HG02763 (cell line): ENCODE results near the gene PARP14.
"Not testable (repeated sequence)": the region's sequence is repeated elsewhere in the genome, so short reads cannot be mapped to it uniquely, and the experiment has no call there.

Source experiments
- ATAC-seq: cut with Tn5 transposase; IDR thresholded peaks from one replicate; pipeline ENCODE4 v1.9.1; 2021; ENCODE audit warnings: mild to moderate bottlenecking, moderate library complexity; ENCODE audit not compliant: unreplicated experiment

PARP14 gene

DNA sequence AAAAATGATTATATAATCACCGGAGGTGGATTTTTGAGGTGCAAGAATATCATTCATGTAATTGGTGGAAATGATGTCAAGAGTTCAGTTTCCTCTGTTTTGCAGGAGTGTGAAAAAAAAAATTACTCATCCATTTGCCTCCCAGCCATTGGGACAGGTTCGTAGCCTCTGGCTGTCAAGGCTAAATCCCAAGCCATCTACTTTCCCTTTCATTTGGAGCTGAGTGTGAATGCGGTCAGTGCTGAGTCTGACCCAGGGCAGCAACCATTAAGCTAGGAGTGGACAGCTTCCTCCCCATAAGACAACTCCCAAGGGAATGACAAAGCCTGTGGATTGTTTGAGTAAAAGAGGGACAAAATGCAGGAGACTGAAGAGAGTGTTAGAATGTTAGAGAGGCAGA lies 33.6 kb downstream of the PARP14 start:
- no peak for ATAC-seq

DNA sequence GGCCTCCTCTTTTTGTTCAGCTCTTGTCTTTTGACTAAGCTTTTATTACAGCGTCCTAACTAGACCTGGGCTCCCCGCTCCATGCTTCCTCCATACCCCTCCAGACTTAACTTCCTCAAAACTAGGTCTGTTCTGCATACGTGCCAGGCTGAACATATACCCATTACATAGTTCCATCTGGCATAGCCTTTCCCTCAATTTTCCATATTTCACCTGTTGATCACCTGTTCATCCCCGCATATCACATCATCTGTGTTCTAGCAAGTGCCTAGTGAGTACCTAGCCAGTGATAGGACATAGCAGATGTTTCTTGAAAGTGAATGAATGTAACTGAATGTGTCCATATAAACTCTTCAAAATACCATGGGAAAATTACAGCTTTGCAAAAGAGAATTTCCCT lies 36.0 kb downstream of the PARP14 start:
- ATAC-seq = no peak

DNA sequence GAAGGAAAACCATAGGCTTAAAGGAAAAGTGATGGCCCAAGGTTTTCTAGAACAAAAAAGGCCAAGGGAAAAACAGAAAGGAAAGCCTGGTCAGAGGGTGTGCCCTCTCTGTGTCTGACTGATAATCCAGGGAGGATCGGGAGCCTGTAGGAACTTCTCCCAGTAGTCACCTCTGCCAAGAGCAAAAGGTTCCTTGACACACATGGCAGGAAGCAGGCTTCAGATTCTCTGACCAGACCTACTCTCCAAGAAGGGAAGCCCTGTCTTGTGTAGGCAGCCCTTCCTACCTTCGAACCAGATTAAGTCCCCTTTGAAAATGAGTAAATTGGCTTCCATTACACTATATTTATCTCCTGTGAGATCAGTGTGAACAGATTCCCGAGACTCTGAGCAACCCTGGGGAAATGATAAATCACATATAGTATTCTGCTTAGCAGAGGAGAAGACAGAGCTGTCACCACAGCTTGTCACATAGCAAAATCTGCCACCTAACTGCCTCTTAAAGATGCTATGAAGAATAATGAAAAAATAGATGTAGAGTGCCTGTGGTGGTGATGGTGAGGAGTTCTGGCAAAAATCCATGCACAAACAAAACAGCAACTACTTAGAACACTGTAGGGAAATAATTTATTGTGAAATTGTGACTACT lies 38.8 kb downstream of the PARP14 start:
- no peak for ATAC-seq

DNA sequence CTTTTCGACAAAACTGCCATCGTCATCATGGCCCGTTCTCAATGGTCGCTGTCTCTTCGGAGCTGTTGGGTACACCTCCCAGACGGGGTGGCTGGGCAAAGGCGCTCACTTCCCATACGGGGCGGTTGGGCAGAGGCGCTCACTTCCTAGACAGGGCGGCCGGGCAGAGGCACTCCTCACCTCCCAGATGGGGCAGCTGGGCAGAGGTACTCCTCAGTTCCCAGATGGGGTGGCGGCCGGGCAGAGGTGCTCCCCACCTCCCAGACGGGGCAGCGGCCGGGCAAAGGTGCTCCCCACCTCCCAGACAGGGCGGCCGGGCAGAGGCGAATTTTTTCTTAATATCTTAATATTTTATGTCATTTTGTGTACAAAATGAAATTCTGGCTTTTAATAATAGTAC lies 44.5 kb downstream of the PARP14 start:
- no peak for ATAC-seq

DNA sequence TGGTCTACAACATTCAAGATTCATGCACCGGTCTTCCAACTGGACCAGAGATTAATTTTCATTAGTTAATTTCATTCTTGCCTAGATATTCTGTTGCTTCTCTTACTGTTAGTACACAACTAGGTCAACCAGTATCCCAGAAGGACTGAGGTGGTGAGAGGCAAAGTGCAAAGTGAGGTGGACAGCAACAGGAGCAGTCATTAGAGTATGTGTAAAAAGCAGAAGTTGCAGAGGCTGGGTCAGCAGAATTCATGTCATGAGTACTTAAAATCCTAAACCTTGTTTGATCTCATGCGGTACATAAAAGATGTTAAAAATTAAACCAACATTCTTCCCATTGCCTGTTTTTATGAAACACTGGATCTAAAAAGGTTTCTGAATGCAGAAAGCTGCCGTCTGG lies 46.7 kb downstream of the PARP14 start:
- no peak for ATAC-seq

DNA sequence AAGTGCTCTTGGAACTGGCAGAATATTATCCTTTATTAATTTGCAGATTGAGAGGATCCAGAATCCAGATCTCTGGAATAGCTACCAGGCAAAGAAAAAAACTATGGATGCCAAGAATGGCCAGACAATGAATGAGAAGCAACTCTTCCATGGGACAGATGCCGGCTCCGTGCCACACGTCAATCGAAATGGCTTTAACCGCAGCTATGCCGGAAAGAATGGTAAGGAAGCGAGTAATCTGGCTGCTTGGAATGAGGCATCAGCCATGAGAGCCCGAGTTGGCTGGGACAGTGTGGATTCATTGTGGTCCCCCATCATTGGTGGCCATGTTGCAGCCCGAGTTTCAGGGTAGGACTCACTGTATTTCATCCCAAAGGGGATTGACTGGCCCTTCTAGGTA lies 47.1 kb downstream of the PARP14 start:
- no peak for ATAC-seq

DNA sequence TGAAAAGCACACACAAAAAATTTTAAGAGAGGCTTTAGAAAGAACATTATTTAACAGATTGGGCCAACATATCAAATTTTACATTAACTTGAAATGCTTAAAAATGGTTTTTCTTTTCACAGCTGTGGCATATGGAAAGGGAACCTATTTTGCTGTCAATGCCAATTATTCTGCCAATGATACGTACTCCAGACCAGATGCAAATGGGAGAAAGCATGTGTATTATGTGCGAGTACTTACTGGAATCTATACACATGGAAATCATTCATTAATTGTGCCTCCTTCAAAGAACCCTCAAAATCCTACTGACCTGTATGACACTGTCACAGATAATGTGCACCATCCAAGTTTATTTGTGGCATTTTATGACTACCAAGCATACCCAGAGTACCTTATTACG lies 47.5 kb downstream of the PARP14 start:
- no peak for ATAC-seq

DNA sequence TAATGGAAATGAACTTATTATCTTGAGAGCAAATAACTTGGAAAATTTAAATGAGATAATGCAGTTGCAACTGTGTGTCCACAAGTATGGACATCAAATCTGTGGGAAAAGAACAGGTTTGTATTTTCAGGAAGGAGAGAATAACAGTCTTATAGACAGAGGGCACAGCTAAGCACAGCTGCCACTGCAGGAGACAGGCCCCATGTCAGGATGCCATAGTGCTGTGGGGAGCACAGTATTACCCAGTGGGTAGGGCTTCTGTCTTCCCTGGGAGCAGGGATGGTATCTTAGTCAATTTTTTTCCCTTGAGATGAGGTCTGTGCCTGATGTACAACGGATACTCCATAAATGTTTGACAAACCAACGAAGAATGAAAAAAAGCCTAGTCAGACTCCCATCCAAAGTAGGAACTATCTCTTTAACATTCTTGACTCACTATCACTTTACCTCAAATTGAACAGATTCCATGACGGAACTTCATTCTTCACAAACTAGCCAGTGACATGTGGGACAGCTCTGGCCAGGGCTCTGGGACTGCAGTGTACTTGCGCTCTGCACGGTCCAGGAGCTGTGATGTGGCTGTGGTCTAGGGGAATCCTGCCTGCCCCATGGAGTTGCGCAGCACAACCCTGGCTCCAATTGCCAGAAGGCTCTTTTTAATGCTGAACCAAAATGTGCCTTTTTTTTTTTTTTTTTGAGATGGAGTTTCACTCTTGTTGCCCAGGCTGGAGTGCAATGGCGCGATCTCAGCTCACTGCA lies 48.3 kb downstream of the PARP14 start:
- no peak for ATAC-seq

DNA sequence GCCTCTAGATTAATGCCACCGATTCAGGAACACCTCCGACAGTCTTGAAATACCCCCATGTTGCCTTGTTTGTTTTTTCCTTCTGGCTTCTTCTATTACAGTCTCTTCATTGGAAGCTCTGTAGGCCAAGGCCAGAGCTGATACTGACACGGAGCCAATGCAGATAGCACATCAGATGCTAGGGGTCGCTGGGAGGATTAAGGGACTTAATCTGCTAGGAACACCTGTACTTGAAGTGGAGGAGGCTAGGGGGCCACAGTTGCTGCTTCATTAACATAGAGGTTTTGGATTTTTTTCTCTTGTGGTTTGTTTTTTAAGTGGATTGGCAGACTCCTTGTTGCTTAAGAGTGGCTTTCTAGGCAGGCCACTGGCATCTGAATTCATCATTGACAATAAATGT lies 49.6 kb downstream of the PARP14 start:
- no peak for ATAC-seq

DNA sequence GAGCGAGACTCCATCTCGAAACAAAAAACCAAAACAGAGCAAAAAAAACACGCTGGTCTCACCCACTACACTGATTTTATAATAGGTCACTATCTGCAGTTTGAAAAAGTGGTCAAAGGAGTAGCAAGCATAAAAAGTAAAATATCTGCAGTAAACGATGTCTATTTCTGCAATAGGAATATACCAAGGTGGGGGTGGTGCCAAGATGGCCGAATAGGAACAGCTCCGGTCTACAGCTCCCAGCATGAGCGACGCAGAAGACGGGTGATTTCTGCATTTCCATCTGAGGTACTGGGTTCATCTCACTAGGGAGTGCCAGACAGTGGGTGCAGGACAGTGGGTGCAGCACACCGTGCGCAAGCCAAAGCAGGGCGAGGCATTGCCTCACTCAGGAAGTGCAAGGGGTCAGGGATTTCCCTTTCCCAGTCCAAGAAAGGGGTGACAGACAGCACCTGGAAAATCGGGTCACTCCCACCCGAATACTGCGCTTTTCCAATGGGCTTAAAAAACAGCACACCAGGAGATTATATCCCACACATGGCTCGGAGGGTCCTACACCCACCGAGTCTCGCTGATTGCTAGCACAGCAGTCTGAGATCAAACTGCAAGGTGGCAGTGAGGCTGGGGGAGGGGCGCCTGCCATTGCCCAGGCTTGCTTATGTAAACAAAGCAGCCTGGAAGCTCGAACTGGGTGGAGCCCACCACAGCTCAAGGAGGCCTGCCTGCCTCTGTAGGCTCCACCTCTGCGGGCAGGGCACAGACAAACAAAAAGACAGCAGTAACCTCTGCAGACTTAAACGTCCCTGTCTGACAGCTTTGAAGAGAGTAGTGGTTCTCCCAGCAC lies 52.3 kb downstream of the PARP14 start:
- not testable (repeated sequence) for ATAC-seq

DNA sequence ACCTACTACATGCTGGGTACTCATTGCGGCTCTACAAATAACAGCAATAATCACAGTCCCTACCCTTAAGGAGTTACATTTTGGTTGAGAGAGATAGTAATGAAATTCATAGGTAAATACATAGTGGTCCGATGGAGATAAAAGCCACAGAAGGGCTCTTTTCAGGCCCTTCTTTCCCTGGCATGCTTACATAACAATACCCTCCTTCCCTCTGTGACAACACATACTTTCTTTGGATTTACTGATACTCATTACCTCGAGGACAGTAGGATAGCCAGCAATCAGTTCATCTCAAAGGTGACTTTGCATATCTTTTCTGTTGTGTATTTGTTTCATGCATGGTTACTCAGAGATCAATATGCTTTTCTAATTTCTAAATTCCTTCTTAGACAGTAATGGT lies 58.5 kb downstream of the PARP14 start:
- ATAC-seq = no peak

DNA sequence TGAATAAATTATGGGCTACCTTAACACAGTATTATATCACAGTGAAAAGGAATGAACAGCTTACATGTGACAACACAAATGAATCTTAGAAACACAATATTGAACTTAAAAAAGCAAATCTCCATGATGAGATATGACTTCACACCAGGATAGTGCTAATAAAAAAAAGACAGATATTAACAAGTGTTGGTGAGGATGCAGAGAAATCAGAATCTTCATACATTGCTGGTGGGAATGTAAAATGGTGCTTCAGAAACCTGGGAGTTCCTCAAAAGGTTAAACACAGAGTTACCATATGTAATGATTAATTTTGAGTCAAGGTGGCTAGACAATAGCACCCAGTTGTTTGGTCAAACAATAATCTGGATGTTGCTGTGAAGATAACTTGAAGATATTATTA lies 61.6 kb downstream of the PARP14 start:
- no peak for ATAC-seq

DNA sequence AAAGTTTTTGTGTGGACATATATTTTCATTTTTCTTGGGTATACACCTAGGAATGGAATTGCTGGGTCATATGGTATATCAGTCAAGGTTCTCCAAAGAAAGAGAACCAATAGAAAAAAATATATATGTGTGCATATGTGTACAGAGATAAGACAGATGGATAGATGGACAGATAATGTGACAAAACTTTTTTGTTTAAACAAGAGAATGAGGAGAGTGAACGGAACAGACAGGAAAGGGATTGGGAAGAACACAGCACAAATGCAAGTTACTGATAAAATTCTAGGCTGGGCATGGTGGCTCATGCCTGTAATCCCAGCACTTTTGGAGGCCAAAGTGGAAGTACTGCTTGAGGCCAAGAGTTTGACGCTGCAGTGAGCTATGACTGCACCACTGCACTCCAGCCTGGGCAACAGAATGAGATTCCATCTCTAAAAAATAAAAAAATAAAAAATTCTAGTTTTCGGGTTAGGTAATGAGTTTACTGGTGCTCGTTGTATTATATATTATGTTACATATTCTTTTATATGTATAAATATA lies 63.0 kb downstream of the PARP14 start:
- no peak for ATAC-seq

DNA sequence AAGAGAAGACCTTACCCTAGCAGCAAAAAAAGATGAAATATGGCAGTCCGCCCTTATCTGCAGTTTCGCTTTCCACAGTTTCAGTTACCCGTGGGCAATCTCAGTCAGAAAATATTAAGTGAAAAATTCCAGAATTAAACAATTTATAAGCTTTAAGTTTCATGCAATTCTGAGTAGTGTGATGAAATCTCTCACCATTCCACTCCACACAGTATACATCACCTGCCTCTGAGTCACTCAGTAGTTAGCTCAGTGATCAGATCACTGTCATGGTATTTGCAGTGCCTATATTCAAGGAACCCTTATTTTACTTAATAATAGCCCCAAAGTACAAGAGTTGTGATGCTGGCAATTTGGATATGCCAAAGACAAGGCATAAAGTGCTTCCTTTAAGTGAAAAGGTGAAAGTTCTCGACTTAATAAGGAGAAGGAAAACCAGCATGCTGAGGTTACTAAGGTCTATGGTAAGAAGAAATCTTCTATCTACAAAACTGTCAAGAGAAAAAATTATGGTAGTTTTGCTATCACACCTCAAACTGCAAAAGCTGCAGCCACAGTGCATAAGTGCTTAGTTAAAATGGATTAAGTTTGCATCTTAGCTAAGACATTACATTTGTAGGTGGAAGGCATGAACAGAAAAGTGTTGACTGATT lies 64.9 kb downstream of the PARP14 start:
- no peak for ATAC-seq

DNA sequence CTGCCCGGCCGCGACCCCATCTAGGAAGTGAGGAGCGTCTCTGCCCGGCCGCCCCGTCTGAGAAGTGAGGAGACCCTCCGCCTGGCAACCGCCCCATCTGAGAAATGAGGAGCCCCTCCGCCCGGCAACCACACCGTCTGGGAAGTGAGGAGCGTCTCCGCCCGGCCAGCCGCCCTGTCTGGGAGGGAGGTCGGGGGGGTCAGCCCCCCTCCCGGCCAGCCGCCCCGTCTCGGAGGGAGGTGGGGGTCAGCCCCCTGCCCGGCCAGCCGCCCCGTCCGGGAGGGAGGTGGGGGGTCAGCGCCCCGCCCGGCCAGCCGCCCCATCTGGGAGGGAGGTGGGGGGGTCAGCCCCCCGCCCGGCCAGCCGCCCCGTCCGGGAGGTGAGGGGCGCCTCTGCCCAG lies 66.7 kb downstream of the PARP14 start:
- not testable (repeated sequence) for ATAC-seq

DNA sequence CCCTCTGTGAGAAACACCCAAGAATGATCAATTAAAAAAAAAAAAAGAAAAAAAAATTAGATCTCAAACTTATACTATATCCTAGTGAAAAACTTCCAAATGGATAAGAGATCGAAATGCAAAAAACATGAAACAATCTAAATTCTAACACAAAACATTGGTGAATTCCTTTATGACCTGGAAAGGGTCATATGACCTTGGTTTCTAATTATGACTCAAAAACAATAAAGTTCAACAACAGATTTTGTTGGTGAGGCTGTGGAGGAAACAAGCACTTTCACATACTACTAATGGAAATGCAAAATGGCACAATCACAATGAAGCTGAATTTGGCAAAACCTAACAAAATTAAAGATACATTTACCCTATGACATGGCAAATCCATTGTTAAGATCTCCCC lies 67.7 kb downstream of the PARP14 start:
- no peak for ATAC-seq

DNA sequence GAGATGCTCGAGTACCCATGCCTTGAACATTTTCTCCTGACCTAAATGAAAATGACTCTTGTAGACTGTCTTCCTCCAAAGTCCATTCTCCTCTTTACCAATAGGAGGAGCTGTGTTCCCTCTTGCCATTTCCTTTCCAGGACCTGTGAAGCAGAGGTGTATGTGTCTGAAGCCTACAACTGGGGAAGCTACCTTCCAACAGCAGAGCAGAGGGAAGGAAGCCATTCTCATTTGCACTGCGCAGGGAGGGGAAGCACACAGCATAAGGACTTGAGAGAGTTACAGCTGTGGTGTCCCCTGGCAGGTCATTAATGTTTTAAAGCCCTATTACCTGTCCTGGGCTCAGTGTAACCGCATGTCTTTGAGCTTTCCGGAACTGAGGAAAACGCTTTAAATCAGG lies 74.3 kb downstream of the PARP14 start:
- no peak for ATAC-seq

DNA sequence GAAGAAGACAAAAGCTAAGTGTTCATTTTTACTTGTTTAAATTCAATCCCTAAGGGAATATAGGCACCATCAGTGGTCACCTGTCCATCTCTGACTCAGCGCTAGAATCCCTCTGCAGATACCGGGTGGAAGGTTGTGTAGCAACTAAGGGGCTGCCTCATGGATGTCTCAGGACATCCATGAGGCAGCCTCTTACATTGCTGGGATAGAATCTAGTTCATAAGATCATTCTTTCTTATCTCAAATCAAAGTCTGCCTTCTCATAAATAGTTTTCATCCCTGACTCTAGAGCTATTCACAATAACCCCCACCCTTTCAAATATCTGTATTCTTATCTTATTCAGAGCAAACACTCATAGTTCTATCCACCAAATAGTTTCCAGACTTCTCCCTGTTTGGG lies 74.9 kb downstream of the PARP14 start:
- ATAC-seq = no peak

DNA sequence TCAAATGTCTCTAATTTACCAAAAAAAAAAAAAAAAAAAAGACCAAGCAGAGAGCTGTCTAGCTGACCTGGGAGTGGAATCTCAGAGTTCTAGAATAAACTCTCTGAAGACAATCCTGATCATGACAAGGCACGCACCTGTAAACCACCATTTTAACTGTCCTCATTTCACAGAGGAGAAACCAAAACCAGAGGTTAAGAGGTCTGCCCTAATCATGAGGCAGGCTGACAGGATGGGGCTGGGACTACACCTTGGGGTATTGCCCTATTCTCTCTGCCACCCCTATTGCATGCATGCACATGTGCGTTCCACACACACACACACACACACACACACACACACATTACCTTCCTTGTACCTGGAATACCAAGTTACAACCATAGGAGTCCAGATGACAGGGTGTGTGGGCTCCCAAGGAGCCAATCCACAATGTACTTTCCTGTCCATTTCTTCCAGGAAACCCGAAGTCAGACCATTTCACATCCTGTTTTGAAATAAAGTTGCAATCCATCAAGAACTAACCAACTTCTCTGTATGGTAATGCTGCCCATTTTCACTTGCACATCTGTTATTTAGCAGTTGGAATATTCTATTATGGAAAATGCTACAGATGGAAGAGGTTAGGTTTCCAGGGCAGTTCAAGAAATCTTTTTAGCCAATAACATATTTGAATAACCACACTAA lies 78.4 kb downstream of the PARP14 start:
- no peak for ATAC-seq

DNA sequence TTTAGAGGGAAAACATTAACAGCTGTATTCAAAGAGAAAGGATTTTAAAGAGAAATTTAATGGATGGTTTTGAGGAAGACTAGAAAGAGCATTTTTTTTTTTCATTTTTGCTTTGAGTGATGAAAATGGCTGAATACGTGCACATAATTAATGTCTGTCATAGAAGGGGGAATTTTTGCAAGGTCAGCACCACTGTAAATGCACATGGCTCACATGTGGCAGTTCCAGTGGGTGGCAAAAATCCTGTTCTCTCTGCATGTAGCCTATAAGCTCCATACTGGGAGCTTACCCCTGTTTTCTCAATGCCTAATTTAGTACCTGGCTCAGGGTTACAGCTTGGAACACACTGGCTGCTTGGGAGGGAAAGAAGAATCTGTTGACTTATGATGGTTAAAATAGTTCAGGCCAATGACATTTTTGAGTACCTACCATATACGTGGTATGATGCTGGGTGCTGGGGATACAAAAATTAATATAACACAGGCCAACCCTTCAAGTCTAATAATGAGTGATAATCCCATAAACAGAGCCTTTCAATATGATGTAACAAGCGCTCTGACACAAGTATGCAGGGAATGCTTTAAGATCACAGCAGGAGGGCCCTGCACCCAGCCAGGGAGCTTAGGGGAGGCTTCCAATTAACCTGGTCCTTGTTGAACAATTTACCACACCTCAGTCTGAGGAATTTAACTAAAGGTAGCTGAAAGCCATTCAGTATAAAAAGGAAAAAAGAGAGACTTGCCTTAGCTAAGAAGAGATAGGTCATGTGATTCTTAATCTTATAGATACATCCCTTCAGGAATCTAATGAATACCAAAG lies 80.0 kb downstream of the PARP14 start:
- no peak for ATAC-seq
